B cell (primary cell): Measurements from ENCODE around the gene TBXT. TPM values are rescaled to one million over a fixed set of nuclear protein-coding genes. Genes with fewer than 3 reads are reported as not detected.

Experiments used
- ATAC-seq: fragments of 200-7000 bp; cut with Tn5 transposase; one replicate; pipeline ENCODE4 v1.10.0; 2021; ENCODE audit warnings: low read depth, mild to moderate bottlenecking, moderate number of reproducible peaks, moderate library complexity
- CTCF ChIA-PET: fragments of 350-600 bp; sonication (Branson Sonifier 250); formaldehyde crosslinking; loops from one replicate; lab custom pipeline; 2021; ENCODE audit warnings: antibody characterized with exemption, inconsistent platforms; lab: Charles Lee
- POLR2A ChIA-PET: fragments of 350-600 bp; sonication (Branson Sonifier 250); formaldehyde crosslinking; loops from one replicate; lab custom pipeline; 2021; ENCODE audit warnings: antibody characterized with exemption; lab: Charles Lee
- DNase-seq: peaks from one replicate; pipeline ENCODE4 v3.0.0; 2013
- H2AFZ ChIP-seq: 2 replicates; pipeline ENCODE4 v1.6.1; 2012; ENCODE audit warnings: mild to moderate bottlenecking, low read depth, low read length; ENCODE audit not compliant: insufficient read depth, poor library complexity, severe bottlenecking
- H3K27ac ChIP-seq, 2 donors: 1 replicate in 1 of 2; 2 replicates in 1 of 2; pipeline ENCODE4 v1.5.1; 2012 to 2013; ENCODE audit warnings: low read length in 2 of 2, mild to moderate bottlenecking in 2 of 2, moderate library complexity in 1 of 2
- H3K27me3 ChIP-seq, 4 experiments: fragments of 200-600 bp in 1 of 4; sonication (generic) in 1 of 4; replicated peaks in 1 of 4; 1 replicate in 2 of 4; 2 replicates in 2 of 4; pipeline versions ENCODE4 v1.6.1 to v1.7.0; 2013 to 2016; ENCODE audit warnings: low read length in 3 of 4, mild to moderate bottlenecking in 2 of 4, mixed read lengths in 1 of 4, moderate library complexity in 1 of 4; ENCODE audit not compliant: insufficient read depth in 4 of 4, control insufficient read depth in 3 of 4; ENCODE audit errors: control extremely low read depth in 1 of 4
- H3K36me3 ChIP-seq, 2 experiments: replicated peaks in 1 of 2; 1 replicate in 1 of 2; 2 replicates in 1 of 2; pipeline versions ENCODE4 v1.6.1 to v1.7.1; 2013; ENCODE audit warnings: low read length in 1 of 2; ENCODE audit not compliant: insufficient read depth in 2 of 2, control insufficient read depth in 1 of 2; ENCODE audit errors: control extremely low read depth in 1 of 2, extremely low read depth in 1 of 2
- H3K4me1 ChIP-seq, 2 donors: fragments of 200-600 bp in 1 of 2; sonication (generic) in 1 of 2; 1 replicate in 1 of 2; 2 replicates in 1 of 2; pipeline versions ENCODE4 v1.5.1 to v1.6.1; 2013 to 2017; ENCODE audit warnings: low read length in 2 of 2; ENCODE audit not compliant: control insufficient read depth in 2 of 2, insufficient read depth in 2 of 2
- H3K4me2 ChIP-seq: replicated peaks from 2 replicates; pipeline ENCODE3; 2012; ENCODE audit warnings: mild to moderate bottlenecking, low read depth, low read length; ENCODE audit not compliant: poor library complexity, severe bottlenecking
- H3K4me3 ChIP-seq, 5 experiments: fragments of 200-600 bp in 1 of 5; sonication (generic) in 1 of 5; 1 replicate in 3 of 5; 2 replicates in 2 of 5; pipeline versions ENCODE4 v1.5.1 to v1.7.0; 2011 to 2016; ENCODE audit warnings: low read length in 4 of 5, mild to moderate bottlenecking in 4 of 5, low read depth in 2 of 5, control low read depth in 1 of 5, moderate library complexity in 1 of 5; ENCODE audit not compliant: insufficient read depth in 1 of 5; ENCODE audit errors: control extremely low read depth in 1 of 5, extremely low read depth in 1 of 5
- H3K79me2 ChIP-seq: fragments of 200-600 bp; sonication (generic); one replicate; pipeline ENCODE4 v1.6.0; 2016; ENCODE audit warnings: low read length; ENCODE audit not compliant: control insufficient read depth, insufficient read depth
- H3K9ac ChIP-seq: fragments of 200-600 bp; sonication (generic); 2 replicates; pipeline ENCODE4 v1.6.1; 2017; ENCODE audit warnings: mild to moderate bottlenecking, low read length, moderate library complexity
- H3K9me3 ChIP-seq, 3 donors: one replicate each; pipeline versions ENCODE4 v1.6.1 to v1.7.1; 2013; ENCODE audit warnings: low read length in 2 of 3; ENCODE audit not compliant: control insufficient read depth in 2 of 3, insufficient read depth in 1 of 3; ENCODE audit errors: control extremely low read depth in 1 of 3
- H4K20me1 ChIP-seq: 2 replicates; pipeline ENCODE4 v1.6.0; 2012; ENCODE audit warnings: mild to moderate bottlenecking, low read length; ENCODE audit not compliant: insufficient read depth, control insufficient read depth, poor library complexity, severe bottlenecking
- H3K27ac Mint-ChIP-seq: one replicate; pipeline ENCODE4 v1.8.0; 2021; ENCODE audit warnings: mixed read lengths
- H3K27me3 Mint-ChIP-seq: one replicate; pipeline ENCODE4 v1.8.0; 2021; ENCODE audit warnings: mixed read lengths
- H3K4me1 Mint-ChIP-seq: one replicate; pipeline ENCODE4 v1.8.0; 2021; ENCODE audit warnings: mixed read lengths
- H3K4me3 Mint-ChIP-seq: one replicate; pipeline ENCODE4 v1.8.0; 2021; ENCODE audit warnings: mixed read lengths
- H3K9me3 Mint-ChIP-seq: one replicate; pipeline ENCODE4 v1.8.0; 2022; ENCODE audit warnings: mixed read lengths; ENCODE audit not compliant: insufficient read depth
- EZH2 ChIP-seq: IDR thresholded peaks from 2 replicates; pipeline ENCODE4 v1.6.1; 2012; ENCODE audit warnings: borderline replicate concordance, low read depth, mild to moderate bottlenecking, moderate library complexity, low read length; ENCODE audit not compliant: insufficient read depth, poor library complexity, severe bottlenecking
- WGBS: methylation state at CpG from one replicate; pipeline ENCODE4 v1.1.5; 2013; ENCODE audit warnings: missing lambda C conversion rate; ENCODE audit not compliant: insufficient coverage; 5-methylcytosine and 5-hydroxymethylcytosine counted together
- intact Hi-C: fragments of 100-400 bp; cut with micrococcal nuclease; formaldehyde crosslinking; loops from one replicate; pipeline ENCODE4 v1.10.0; 2022
- polyA plus RNA-seq: library from polyadenylated mRNA; depleted of rRNA; stranded (reverse); fragments of >200 nt; gene quantifications from 2 replicates; pipeline ENCODE4 v1.2.3, GENCODE V29; 2012
- total RNA-seq, 2 donors: library from RNA; stranded (reverse); fragments of 120-200 nt in 1 of 2; gene quantifications; 1 replicate in 1 of 2; 2 replicates in 1 of 2; pipeline versions ENCODE4 v1.2.3 to v1.2.4, GENCODE V29; 2013 to 2022
- TF ChIP-seq, protein P1 (sequence below): fragments of 200-600 bp; IDR thresholded peaks from one replicate; pipeline ENCODE4 v1.8.0; 2022; ENCODE audit warnings: antibody characterized with exemption, mild to moderate bottlenecking

The TBXT gene
- total and polyA plus RNA-seq, 2 donors (not counting 1 experiment from before 2014, with no cell fraction given): 0.63 TPM; not detected in 1

GRCh38 chr6:166115609-166116008 is 52.0 kb downstream of the TBXT start:
- peaks cover 23% of the 10 kb centered on the region for H3K27me3 Mint-ChIP-seq
- no peak for ATAC-seq
- CTCF ChIA-PET: no interaction called here

GRCh38 chr6:166112580-166112979 is 55.1 kb downstream of the TBXT start:
- no peaks in the 10 kb centered on the region for H3K4me1 Mint-ChIP-seq
- H3K9ac ChIP-seq: no peak overlapping the region
- no peak overlapping the region for H3K4me2 ChIP-seq
- peaks cover 35% of the 10 kb centered on the region for H3K27me3 Mint-ChIP-seq
- no peak overlapping the region for H3K27ac Mint-ChIP-seq
- peaks cover 0 to 10% (median 0%) of the 10 kb centered on the region in 4 experiments for H3K27me3 ChIP-seq
- intact Hi-C loops: no loop called here
- H2AFZ ChIP-seq: no peak overlapping the region
- H3K79me2 ChIP-seq: no peaks in the 10 kb centered on the region
- ATAC-seq (no peak), DNase-seq (no peak)
- peaks cover 2 to 4% (median 4%) of the 10 kb centered on the region in 3 donors for H3K9me3 ChIP-seq
- H4K20me1 ChIP-seq: no peaks in the 10 kb centered on the region
- no peaks in the 10 kb centered on the region for H3K36me3 ChIP-seq
- ChIA-PET POLR2A (no interaction called here), CTCF (no interaction called here)
- 98% methylated on average over 11 of the region's 11 CpGs for WGBS
- no peak overlapping the region for H3K27ac ChIP-seq
- H3K4me1 ChIP-seq: no peaks in the 10 kb centered on the region
- H3K4me3 Mint-ChIP-seq: no peak overlapping the region
- peaks cover 2% of the 10 kb centered on the region for H3K9me3 Mint-ChIP-seq
- H3K4me3 ChIP-seq: no peak overlapping the region
- TF ChIP-seq, protein P1, sequence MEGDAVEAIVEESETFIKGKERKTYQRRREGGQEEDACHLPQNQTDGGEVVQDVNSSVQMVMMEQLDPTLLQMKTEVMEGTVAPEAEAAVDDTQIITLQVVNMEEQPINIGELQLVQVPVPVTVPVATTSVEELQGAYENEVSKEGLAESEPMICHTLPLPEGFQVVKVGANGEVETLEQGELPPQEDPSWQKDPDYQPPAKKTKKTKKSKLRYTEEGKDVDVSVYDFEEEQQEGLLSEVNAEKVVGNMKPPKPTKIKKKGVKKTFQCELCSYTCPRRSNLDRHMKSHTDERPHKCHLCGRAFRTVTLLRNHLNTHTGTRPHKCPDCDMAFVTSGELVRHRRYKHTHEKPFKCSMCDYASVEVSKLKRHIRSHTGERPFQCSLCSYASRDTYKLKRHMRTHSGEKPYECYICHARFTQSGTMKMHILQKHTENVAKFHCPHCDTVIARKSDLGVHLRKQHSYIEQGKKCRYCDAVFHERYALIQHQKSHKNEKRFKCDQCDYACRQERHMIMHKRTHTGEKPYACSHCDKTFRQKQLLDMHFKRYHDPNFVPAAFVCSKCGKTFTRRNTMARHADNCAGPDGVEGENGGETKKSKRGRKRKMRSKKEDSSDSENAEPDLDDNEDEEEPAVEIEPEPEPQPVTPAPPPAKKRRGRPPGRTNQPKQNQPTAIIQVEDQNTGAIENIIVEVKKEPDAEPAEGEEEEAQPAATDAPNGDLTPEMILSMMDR: no peak
- TF ChIP-seq EZH2: no peak

More at GRCh38 chr6:166115609-166116008, 52.0 kb downstream of the TBXT start:
- H3K27ac Mint-ChIP-seq: no peak overlapping the region
- Histone ChIP-seq H3K4me2 (no peak overlapping the region), H3K27ac (no peak overlapping the region), H2AFZ (no peak overlapping the region), H3K4me3 (no peak overlapping the region), H3K9me3 (peaks cover 2 to 4% (median 4%) of the 10 kb centered on the region in 3 donors), H4K20me1 (no peaks in the 10 kb centered on the region), H3K4me1 (no peaks in the 10 kb centered on the region), H3K36me3 (no peaks in the 10 kb centered on the region), H3K27me3 (peaks cover 0 to 3% (median 0%) of the 10 kb centered on the region in 4 experiments), H3K9ac (no peak overlapping the region), H3K79me2 (no peaks in the 10 kb centered on the region)
- DNase-seq: no peak
- TF ChIP-seq EZH2: no peak
- POLR2A ChIA-PET: no interaction called here
- peaks cover 2% of the 10 kb centered on the region for H3K9me3 Mint-ChIP-seq
- H3K4me1 Mint-ChIP-seq: no peaks in the 10 kb centered on the region
- intact Hi-C loops: no loop called here
- no peak overlapping the region for H3K4me3 Mint-ChIP-seq
